HEK293T (cell line): Measurements from ENCODE around the gene IDE.

ENCODE experiments used
- CTCF ChIA-PET: fragments of 350-600 bp; formaldehyde crosslinking; extraction: SDS; loops from one replicate; lab custom pipeline; 2021; ENCODE audit warnings: antibody characterized with exemption, inconsistent platforms; lab: Yijun Ruan, JAX
- POLR2A ChIA-PET: fragments of 350-600 bp; formaldehyde crosslinking; extraction: SDS; loops from one replicate; lab custom pipeline; 2020; ENCODE audit warnings: antibody characterized with exemption, inconsistent platforms; lab: Yijun Ruan, JAX
- DNase-seq: peaks from one replicate; pipeline ENCODE4 v3.0.0; 2012; ENCODE audit warnings: mixed read lengths; ENCODE audit errors: extremely low spot score
- ARNT ChIP-seq: fragments of 450-650 bp; IDR thresholded peaks from 2 replicates; pipeline ENCODE4 v1.6.1; 2017; ENCODE audit warnings: mild to moderate bottlenecking
- BHLHE40 ChIP-seq: fragments of 450-650 bp; IDR thresholded peaks from 2 replicates; pipeline ENCODE4 v1.6.1; 2016; ENCODE audit warnings: mild to moderate bottlenecking, moderate library complexity, borderline replicate concordance
- CTBP1 ChIP-seq: fragments of 450-650 bp; IDR thresholded peaks from 2 replicates; pipeline ENCODE4 v1.6.1; 2016; ENCODE audit warnings: borderline replicate concordance
- ELF4 ChIP-seq: fragments of 450-650 bp; IDR thresholded peaks from 2 replicates; pipeline ENCODE4 v1.6.1; 2017; ENCODE audit warnings: antibody characterized with exemption
- FOXA1 ChIP-seq: fragments of 450-650 bp; IDR thresholded peaks from 2 replicates; pipeline ENCODE4 v1.6.1; 2016; ENCODE audit warnings: mild to moderate bottlenecking
- FOXK2 ChIP-seq: fragments of 450-650 bp; IDR thresholded peaks from 2 replicates; pipeline ENCODE4 v1.6.1; 2016; ENCODE audit warnings: mild to moderate bottlenecking
- FOXM1 ChIP-seq: fragments of 450-650 bp; IDR thresholded peaks from 2 replicates; pipeline ENCODE4 v1.6.1; 2017; ENCODE audit warnings: mild to moderate bottlenecking, borderline replicate concordance
- HDGF ChIP-seq: fragments of 450-650 bp; IDR thresholded peaks from 2 replicates; pipeline ENCODE4 v1.6.1; 2017; ENCODE audit warnings: antibody characterized with exemption, borderline replicate concordance
- L3MBTL2 ChIP-seq: fragments of 450-650 bp; conservative IDR thresholded peaks from 2 replicates; pipeline ENCODE4 v1.6.1; 2016; ENCODE audit warnings: mild to moderate bottlenecking
- LEF1 ChIP-seq: fragments of 450-650 bp; IDR thresholded peaks from 2 replicates; pipeline ENCODE4 v1.6.1; 2017; ENCODE audit warnings: mild to moderate bottlenecking, borderline replicate concordance
- NFRKB ChIP-seq: fragments of 450-650 bp; IDR thresholded peaks from 2 replicates; pipeline ENCODE4 v1.6.1; 2016; ENCODE audit warnings: mild to moderate bottlenecking, moderate library complexity
- PKNOX1 ChIP-seq: fragments of 450-650 bp; IDR thresholded peaks from 2 replicates; pipeline ENCODE4 v1.6.1; 2016
- SP1 ChIP-seq: fragments of 450-650 bp; IDR thresholded peaks from 2 replicates; pipeline ENCODE4 v1.6.1; 2017
- SUZ12 ChIP-seq: fragments of 450-650 bp; IDR thresholded peaks from 2 replicates; pipeline ENCODE4 v1.6.1; 2016; ENCODE audit warnings: mild to moderate bottlenecking
- TARDBP ChIP-seq: fragments of 450-650 bp; IDR thresholded peaks from 2 replicates; pipeline ENCODE4 v1.6.1; 2016
- ZNF384 ChIP-seq: fragments of 450-650 bp; IDR thresholded peaks from 2 replicates; pipeline ENCODE4 v1.6.1; 2016

The IDE gene

DNA sequence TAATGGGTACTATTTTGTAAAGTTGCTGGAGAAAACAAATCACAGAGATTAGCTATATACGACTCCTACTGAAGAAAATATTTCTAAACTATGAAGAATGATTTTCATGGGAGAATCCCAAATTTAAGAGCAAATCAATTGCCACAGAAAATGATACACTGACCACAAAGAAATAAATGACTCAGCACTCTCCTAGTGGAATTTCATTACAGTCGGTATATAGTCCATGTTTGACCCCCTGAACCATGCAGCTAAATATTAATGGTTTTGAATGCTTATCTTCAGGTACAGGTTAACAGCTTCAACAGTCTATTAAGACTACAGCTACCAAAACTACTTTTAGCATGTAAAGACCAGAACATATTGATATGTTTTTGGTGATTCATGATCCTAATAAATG is 65.0 kb downstream of the IDE start:
- TF ChIP-seq TARDBP (no peak), SUZ12 (no peak), PKNOX1 (no peak), ELF4 (no peak), FOXM1 (no peak), ZNF384 (no peak), HDGF (no peak), CTBP1 (no peak), NFRKB (no peak), LEF1 (no peak), ARNT (no peak), L3MBTL2 (no peak), FOXA1 (no peak), FOXK2 (no peak), SP1 (no peak)
- ChIA-PET CTCF (no interaction called here), POLR2A (no interaction called here)
- DNase-seq: no peak

GRCh38 chr10:92506336-92506735 is 67.6 kb downstream of the IDE start:
- ChIA-PET POLR2A (no interaction called here), CTCF (no interaction called here)
- TF ChIP-seq NFRKB (no peak), PKNOX1 (no peak), LEF1 (no peak), FOXM1 (no peak), ARNT (no peak), L3MBTL2 (no peak), SUZ12 (no peak), SP1 (no peak), ZNF384 (no peak), BHLHE40 (no peak), CTBP1 (no peak), ELF4 (no peak), HDGF (no peak)

GRCh38 chr10:92505044-92505443 is 68.8 kb downstream of the IDE start:
- CTCF ChIA-PET: no interaction called here
- POLR2A ChIA-PET: no interaction called here
- DNase-seq: no peak
- TF ChIP-seq HDGF (no peak), NFRKB (no peak), SUZ12 (no peak), FOXK2 (no peak), LEF1 (no peak), L3MBTL2 (no peak), FOXM1 (no peak), ARNT (no peak), PKNOX1 (no peak), TARDBP (no peak), BHLHE40 (no peak), FOXA1 (no peak), ZNF384 (no peak), SP1 (no peak), ELF4 (no peak)

More at GRCh38 chr10:92506336-92506735, 67.6 kb downstream of the IDE start:
- no peak for DNase-seq

DNA sequence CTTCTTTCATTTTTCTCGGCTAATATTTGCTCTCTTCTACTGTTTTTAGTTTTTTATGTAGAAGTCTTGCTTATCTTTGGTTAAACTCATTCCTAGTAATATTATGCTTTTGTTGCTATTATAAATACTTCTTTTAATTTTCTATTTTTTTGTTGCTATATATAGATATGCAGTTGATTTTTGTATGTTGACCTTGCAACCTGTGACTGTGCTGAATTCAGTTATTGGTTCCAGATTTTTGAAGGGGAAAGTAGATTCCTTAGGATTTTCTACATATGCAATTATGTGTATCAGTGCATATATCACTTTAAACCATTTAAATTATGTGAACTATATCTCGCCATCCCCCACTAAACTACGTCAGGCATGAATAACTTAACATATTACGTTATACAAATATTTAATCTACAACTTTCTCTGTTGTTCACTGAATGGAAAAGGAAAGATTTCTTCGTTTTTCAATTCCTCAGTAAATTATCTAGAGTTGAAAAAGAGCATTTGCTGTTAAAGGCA is 71.5 kb downstream of the IDE start:
- CTCF ChIA-PET: no interaction called here
- no peak for DNase-seq
- POLR2A ChIA-PET: no interaction called here
- TF ChIP-seq HDGF: no peak
- no peak for TF ChIP-seq ZNF384
- TF ChIP-seq L3MBTL2: no peak
- TF ChIP-seq PKNOX1: no peak
- no peak for TF ChIP-seq NFRKB
- no peak for TF ChIP-seq FOXK2
- TF ChIP-seq FOXM1: no peak
- TF ChIP-seq SP1: no peak
- no peak for TF ChIP-seq TARDBP
- no peak for TF ChIP-seq ELF4
- no peak for TF ChIP-seq LEF1
- no peak for TF ChIP-seq SUZ12
- no peak for TF ChIP-seq ARNT
- no peak for TF ChIP-seq FOXA1
- no peak for TF ChIP-seq CTBP1
- no peak for TF ChIP-seq BHLHE40

- TF ChIP-seq L3MBTL2 (no peak), FOXM1 (no peak), SUZ12 (no peak), HDGF (no peak), CTBP1 (no peak), ARNT (no peak), BHLHE40 (no peak), LEF1 (no peak), PKNOX1 (no peak), TARDBP (no peak), FOXK2 (no peak), ZNF384 (no peak), FOXA1 (no peak), SP1 (no peak), NFRKB (no peak), ELF4 (no peak)
- ChIA-PET POLR2A (no interaction called here), CTCF (no interaction called here)
- no peak for DNase-seq
Measured at GRCh38 chr10:92493362-92493761, 80.5 kb downstream of the IDE start.
